IPS-NIHi11 (cell line): ENCODE data around the gene PTAFR.

Experiments used
- DNase-seq: peaks from one replicate; pipeline ENCODE4 v3.0.0; 2012; ENCODE audit warnings: mixed read lengths, low spot score

The PTAFR gene, protein sequence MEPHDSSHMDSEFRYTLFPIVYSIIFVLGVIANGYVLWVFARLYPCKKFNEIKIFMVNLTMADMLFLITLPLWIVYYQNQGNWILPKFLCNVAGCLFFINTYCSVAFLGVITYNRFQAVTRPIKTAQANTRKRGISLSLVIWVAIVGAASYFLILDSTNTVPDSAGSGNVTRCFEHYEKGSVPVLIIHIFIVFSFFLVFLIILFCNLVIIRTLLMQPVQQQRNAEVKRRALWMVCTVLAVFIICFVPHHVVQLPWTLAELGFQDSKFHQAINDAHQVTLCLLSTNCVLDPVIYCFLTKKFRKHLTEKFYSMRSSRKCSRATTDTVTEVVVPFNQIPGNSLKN

DNA sequence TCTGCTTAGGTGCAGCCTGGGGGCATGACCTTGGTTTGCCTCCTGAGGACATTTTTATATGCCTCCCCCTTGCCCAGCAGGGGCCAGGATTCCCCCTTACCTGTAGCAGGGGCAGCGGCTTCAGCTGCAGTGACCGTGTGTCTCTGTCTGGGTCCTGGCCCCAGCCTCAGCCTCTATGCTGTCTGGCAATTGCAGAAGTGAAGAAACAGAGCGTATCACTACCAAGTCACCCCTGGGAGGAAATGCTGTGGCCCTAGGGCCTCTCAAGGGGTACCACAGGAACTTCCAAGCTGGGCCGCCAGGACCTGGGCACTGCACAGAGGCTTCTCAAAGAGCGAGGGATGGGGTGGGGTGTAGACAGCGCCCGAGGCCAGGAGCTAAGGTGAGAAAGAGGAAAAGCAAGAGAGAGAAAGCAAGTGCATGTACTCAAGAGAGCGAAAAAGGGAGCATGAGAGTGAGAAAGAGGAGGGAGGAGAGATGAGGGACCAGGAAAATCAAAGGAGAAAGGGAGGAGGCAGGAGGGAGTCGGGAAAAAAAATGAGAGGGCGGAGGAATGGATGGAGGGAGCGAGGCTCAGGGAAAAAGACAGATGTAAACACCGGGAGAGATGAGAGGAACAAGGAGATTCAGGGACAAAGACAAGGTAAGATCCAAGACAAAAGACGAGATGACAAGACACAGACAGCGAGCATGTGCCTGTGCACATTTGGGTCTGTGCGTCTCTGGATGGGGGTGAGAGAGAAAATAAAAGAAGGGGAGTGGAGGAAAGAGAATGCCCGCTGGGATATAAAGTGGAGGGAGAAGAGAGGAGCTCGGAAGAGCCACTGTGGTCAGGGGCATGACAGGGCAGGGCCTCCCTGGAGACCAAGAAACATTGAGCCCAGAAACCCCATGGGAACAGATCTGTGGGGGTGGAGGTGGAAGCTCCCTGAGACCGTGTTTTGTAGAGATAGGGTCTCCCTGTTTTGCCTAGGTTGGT lies at the start of gene PTAFR:
Gene PTAFR, minus strand, starts transcription at position 199 of the 979 bp plus-strand sequence. CDS start 25,669 bp downstream, outside the sequence.
- no peak for DNase-seq

- no peak for DNase-seq
Measured at GRCh38 chr1:28213315-28213714, 36.8 kb upstream of the PTAFR start.

GRCh38 chr1:28209700-28210099 lies 33.2 kb upstream of the PTAFR start:
- DNase-seq: no peak

DNA sequence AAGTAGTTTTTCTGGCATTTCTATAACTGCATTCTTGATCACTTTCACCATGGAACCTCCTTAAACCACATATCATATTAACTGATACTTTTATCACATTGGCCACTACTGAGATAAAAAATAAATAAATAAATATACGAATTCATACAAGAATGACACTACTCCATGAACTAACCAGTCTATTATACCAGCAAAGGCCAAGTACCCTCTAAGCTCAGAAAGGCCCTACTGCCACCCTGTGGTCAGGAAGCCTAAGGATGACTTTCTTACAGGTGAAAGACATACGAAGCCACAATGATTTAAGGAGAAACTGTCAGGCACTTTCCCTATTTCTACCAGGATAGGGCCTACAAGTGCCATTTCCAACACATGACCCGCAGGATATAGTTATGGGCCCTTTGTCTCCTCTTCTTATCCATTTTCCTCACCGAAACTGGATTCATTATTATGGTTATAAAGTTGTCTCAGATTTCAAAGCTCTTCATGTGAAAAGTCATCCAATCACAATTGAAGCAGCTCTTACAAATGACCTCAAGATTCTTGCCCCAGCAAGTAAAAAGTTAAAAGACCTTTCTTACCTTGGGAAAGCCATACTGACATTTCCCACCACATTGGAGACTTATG lies 32.4 kb upstream of the PTAFR start:
- peak; percentile 58 for DNase-seq

- DNase-seq: no peak
Measured at GRCh38 chr1:28205243-28205642, 28.8 kb upstream of the PTAFR start.

DNA sequence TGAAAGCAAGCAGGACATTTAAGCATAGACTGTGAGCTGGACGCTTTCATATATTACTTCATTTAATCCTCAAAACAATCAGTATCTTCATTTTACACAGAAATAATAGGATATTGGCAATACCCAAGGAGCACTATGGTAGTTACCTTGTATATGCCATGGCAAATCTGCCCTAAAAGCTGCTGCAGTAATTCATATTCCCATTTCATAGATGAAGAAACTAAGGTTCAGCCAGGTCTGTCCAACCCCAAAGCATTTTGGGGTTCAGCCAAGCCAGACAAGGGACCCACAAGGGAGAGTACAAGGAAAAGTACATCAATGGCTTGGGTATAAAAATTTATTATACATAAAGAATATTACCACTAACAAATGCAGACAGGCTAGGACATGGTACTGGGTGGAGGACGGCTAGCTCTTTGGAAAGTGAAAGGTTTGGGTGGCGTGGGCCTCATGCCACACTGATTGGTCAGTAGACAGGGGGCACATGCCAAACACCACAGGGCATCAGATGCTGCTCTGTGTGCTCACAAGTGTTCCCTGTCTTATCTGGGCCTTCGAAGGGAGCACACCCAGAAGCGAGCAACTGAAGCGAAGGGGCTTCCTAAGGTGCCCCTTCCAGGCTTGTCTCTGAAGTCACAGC lies 23.9 kb upstream of the PTAFR start:
- no peak for DNase-seq

GRCh38 chr1:28199328-28200233 lies 23.1 kb upstream of the PTAFR start:
- no peak for DNase-seq

- DNase-seq: no peak
Measured at GRCh38 chr1:28197682-28198415, 21.4 kb upstream of the PTAFR start.

GRCh38 chr1:28196330-28196729 lies 19.8 kb upstream of the PTAFR start:
- peak; percentile 24 for DNase-seq

- no peak for DNase-seq
Measured at GRCh38 chr1:28195780-28196179, 19.3 kb upstream of the PTAFR start.

DNA sequence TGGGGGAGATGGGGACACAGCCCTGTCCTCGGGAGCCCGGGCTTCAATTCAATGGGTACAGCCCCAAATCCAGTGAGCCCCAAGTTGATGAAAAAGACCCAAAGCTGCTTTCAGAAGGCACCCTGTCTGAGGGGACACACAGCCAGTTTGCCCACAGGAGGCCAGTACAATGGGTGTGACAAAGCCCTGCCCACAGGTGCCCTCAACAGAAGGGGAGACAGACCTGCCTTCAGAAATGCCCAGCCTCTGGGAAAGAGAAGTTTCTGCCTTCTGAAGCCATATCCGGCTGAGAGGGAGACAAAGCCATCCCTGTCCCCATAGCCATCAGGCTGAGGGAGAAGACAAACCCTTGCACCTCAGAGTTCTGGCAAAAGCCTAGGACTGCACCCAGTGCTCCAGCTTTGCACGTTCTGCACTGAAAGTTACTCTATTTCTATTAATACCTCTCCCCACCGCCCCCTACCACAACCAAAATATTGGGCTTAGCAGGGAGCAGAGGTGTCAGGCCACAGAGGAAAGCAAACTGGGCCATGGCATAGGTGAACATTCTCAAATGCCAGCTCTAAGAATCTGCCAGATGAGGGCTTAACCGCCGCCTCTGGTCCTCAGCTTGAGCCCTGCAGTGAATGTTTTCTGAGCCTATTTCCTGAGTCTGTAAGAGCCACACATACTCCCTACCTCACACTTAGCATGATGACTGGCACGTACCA lies 18.0 kb upstream of the PTAFR start:
- no peak for DNase-seq

DNA sequence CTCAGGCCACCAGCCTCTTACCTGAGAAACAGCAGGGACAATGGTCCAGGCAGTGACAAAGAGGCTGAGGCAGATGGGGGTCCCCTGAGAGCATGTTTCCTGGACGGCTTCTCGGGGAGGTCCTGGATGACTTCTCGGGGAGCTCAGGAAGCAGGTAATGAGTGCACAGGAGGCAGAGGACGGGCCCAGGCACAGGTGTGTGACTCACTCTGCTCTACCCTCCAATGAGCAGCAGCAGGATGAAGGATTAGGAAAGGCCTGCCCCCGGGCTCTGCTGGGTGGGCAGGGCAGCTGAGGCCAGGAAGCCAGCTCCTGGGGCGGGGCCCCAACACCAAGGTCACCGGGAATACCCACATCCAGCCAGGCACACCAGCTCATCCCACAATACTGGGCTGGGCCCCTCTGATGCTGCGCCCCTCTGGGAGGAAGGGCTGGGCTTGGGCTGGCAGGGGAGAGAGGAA lies 17.2 kb upstream of the PTAFR start:
- DNase-seq: peak; percentile 76

DNA sequence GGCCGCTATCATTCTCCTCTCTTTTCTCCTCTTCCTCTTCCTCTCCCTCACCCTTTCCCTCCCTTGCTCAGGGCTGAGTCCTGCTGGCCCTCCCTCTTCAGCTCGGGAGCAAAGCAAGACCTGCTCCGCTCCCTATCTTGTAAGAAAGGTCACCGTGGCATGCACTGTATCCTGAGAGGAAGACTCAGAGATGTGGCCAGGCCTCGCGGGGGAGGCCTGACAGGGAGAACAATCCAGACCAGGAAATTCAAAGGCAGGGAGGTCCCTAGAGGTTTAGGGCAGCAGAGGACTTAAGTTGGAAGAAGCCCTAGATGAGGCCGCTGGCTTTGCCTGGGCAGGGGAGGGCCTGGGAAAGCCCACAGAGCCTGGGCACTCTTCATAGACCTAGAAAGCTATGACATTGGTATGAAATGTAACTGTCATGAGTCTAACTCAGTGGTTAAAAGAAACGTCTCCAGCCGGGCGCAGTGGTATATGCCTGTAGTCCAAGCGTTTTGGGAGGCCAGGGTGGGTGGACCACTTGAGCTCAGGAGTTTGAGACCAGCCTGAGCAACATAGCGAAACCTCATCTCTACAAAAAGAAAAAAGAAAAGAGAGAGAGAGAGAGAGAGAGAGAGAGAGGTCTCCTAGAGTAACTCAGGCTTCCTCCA lies 14.6 kb upstream of the PTAFR start:
- DNase-seq: no peak

GRCh38 chr1:28190337-28190979 lies 14.0 kb upstream of the PTAFR start:
- DNase-seq: no peak

DNA sequence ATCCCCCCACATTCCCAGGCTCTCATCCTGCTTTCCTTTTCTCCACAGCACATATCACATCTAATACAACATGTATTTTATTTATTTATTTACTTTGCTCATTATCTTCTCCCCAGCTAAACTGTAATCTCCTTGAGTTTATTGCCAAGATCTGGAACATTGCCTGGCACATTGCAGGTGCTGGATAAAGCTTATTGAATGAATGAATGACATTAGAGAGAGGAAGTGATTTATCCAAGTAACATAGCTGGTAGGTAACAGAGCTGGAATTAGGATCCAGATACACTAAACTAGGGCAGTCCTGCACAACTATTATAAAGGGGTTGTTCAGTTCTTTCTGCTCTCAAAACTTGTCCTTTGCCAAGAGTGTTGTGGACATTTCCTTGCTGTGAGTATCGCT lies 8.6 kb upstream of the PTAFR start:
- DNase-seq: no peak

DNA sequence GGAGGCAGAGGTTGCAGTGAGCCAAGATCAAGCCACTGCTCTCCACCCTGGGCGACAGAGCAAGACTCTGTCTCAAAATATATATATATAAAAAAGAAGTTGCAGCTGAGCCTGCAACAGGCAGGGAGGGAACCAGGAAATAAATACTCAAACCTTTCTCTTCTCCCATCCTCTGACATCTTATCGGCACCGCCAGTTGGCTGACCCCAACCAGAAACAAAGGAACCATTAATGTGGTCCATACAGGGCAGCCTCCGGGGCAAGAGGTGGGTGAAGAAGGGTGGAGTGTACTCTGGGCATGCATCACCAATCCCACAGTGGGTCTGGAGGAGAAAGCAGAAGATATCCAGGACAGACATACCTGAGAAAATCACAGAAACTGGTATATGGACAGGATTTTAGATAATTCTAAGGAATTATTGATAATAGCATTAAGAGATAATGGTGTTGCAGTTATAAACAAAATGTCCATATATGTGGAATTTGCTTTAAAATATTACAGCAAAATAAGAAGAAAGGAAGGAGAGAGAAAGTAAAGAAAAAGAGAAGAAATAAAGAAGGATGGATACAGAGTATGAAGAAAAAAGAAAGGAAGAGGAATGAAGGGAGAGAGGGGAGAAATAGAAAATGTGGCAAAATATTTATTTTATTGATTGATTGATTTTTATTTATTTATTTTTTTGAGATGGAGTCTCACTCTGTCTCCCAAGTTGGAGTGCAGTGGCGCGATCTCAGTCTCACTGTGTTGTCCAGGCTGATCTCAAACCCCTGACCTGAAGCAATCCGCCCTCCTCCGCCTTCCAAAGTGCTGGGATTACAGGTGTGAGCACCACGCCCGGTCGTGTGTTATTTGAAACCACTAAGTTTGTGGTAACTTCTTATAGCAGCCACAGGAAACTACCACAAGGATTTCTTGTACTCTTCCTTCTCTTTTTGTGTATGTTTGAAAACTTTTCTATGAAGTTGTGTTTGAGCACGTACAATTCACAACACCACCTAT lies 4.1 kb upstream of the PTAFR start:
- no peak for DNase-seq
